Ovary (tissue), 9 donors: ENCODE data around the gene TMEM178A. TPM values are rescaled to one million over a fixed set of nuclear protein-coding genes. Genes with fewer than 3 reads are reported as not detected.
"Not testable (repeated sequence)": the region's sequence is repeated elsewhere in the genome, so short reads cannot be mapped to it uniquely, and the experiment has no call there.

Experiments used
- DNase-seq, 5 donors: peaks; one replicate each; pipeline ENCODE4 v3.0.0-alpha.2; 2019 to 2020
- H3K27ac ChIP-seq, 2 donors: fragments of 200-600 bp; one replicate each; pipeline versions ENCODE4 v1.5.1 to v1.8.0; 2019 to 2022
- H3K27me3 ChIP-seq: fragments of 200-600 bp; one replicate; pipeline ENCODE4 v1.8.0; 2022
- H3K36me3 ChIP-seq: fragments of 200-600 bp; sonication (generic); one replicate; pipeline ENCODE4 v1.5.1; 2019
- H3K4me1 ChIP-seq: one replicate; pipeline ENCODE4 v1.8.1; 2013; ENCODE audit warnings: mild to moderate bottlenecking, moderate library complexity; ENCODE audit not compliant: insufficient read depth
- H3K4me3 ChIP-seq: fragments of 200-600 bp; sonication (generic); one replicate; pipeline ENCODE4 v1.5.1; 2017
- H3K9me3 ChIP-seq, 2 donors: fragments of 200-600 bp in 1 of 2; sonication (generic) in 1 of 2; one replicate each; pipeline versions ENCODE4 v1.5.1 to v1.8.1; 2013 to 2019; ENCODE audit warnings: mild to moderate bottlenecking in 1 of 2, moderate library complexity in 1 of 2
- EP300 ChIP-seq: sonication (generic); formaldehyde crosslinking; IDR thresholded peaks from one replicate; pipeline ENCODE4 v1.6.1; 2017; ENCODE audit warnings: antibody characterized with exemption
- POLR2A ChIP-seq: fragments of 450-650 bp; IDR thresholded peaks from one replicate; pipeline ENCODE4 v1.6.1; 2017; ENCODE audit warnings: antibody characterized with exemption, mild to moderate bottlenecking, moderate library complexity
- WGBS, 3 donors: extraction: QIAGEN DNeasy Blood & Tissue Kit in 1 of 3; methylation state at CpG; one replicate each; pipeline versions ENCODE4 v1.1.5 to v1.1.7; 2013 to 2017; 5-methylcytosine and 5-hydroxymethylcytosine counted together
- intact Hi-C, 4 donors: fragments of 100-400 bp; cut with DNase I; formaldehyde crosslinking; loops; one replicate each; pipeline versions ENCODE4 v1.11.0 to v1.15.1; 2022 to 2023
- polyA plus RNA-seq, 2 donors: library from polyadenylated mRNA; stranded (reverse); fragments of 200-250 nt in 1 of 2; fragments of 350-450 nt in 1 of 2; fragmentation: Illumina TruSeq in 1 of 2; extraction: RNeasy Lipid Tissue Mini Kit (QIAGEN cat#74804) in 1 of 2; gene quantifications; one replicate each; pipeline ENCODE4 v1.2.3, GENCODE V29; 2013 to 2014
- total RNA-seq, 7 donors: library from RNA; depleted of rRNA in 2 of 7; stranded (reverse); fragments of >200 nt in 2 of 7; fragmentation: NEBNext Ultra II Directional in 3 of 7; extraction: Animal tissue kit (Norgen Biotek cat#: 25700) in 3 of 7; gene quantifications; one replicate each; pipeline versions ENCODE4 v1.1.0 to v1.2.4, GENCODE V29; 2016 to 2023
- TF ChIP-seq, protein P1 (sequence below), 3 donors: fragments of 450-650 bp in 2 of 3; fragments of 200-600 bp in 1 of 3; IDR thresholded peaks; one replicate each; pipeline versions ENCODE4 v1.5.1 to v1.8.0; 2016 to 2022; ENCODE audit warnings: antibody characterized with exemption in 3 of 3, mild to moderate bottlenecking in 1 of 3
- donor health status: DM: no; HTN: no; CAD: no; lungs with moderate emphysema.
- donor health status: DM: no; HTN: no; CAD: no.
- donor health status: Bipolar disorder and iron deficiency.
- donor health status: DM: yes; HTN: yes; CAD: no.
- donor health status: DM: no; HTN: no; CAD: no.
- donor health status: DM: yes; HTN: yes; CAD: no.

The TMEM178A gene
- total and polyA plus RNA-seq, 9 donors = 1.7 to 7.0 (median 2.6) TPM

DNA sequence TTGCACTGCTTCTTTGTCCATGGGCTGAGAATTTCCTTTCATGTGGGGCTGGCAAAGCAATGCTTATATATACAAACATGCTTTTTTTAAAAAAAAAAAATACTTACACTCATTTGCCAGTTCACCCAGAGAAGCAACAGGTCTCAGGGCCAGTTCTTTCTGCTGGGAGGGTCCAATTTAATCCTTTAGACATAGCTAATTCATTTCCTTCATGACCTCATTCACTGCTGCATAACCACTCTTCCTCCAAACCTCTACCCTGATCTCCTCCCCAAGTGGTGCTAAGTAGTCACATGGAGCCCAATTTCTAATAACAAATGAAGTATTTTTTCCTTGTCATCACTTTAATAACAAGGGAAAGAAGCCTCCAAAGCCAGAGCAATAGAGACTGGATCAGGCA, 17.1 kb upstream of the TMEM178A start:
- H3K4me3 ChIP-seq = no peak overlapping the region
- H3K27me3 ChIP-seq = no peaks in the 10 kb centered on the region
- DNase-seq = no peak
- H3K36me3 ChIP-seq = no peaks in the 10 kb centered on the region
- no peaks in the 10 kb centered on the region for H3K4me1 ChIP-seq
- no peak overlapping the region for H3K27ac ChIP-seq
- TF ChIP-seq EP300 = no peak
- TF ChIP-seq, protein P1, sequence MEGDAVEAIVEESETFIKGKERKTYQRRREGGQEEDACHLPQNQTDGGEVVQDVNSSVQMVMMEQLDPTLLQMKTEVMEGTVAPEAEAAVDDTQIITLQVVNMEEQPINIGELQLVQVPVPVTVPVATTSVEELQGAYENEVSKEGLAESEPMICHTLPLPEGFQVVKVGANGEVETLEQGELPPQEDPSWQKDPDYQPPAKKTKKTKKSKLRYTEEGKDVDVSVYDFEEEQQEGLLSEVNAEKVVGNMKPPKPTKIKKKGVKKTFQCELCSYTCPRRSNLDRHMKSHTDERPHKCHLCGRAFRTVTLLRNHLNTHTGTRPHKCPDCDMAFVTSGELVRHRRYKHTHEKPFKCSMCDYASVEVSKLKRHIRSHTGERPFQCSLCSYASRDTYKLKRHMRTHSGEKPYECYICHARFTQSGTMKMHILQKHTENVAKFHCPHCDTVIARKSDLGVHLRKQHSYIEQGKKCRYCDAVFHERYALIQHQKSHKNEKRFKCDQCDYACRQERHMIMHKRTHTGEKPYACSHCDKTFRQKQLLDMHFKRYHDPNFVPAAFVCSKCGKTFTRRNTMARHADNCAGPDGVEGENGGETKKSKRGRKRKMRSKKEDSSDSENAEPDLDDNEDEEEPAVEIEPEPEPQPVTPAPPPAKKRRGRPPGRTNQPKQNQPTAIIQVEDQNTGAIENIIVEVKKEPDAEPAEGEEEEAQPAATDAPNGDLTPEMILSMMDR (IDR thresholded peaks at IDR 0.05) = no peak
- no peak for TF ChIP-seq POLR2A
- no peaks in the 10 kb centered on the region for H3K9me3 ChIP-seq
- intact Hi-C loops = no loop called here

DNA sequence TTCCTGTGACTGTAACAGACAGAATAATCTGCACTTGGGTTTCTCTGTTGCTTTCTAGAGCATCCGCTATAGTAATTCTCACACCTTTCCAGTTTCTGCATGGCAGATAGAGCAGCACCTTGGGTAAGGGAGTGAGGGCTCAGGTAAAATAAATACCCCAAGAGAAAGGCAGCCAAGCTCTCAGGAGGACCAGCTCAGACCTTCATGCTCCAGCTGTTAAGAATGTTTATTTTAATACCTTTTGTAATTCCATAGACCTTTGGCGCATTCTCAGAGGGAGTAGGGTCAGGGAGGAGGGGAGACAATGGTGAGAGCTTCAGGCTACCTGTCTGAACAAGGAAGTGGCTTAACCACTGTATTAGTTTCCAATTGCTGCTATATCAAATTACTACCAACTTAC, 16.2 kb upstream of the TMEM178A start:
- DNase-seq = no peak
- no peaks in the 10 kb centered on the region for H3K4me1 ChIP-seq
- no peaks in the 10 kb centered on the region for H3K27me3 ChIP-seq
- no peak overlapping the region for H3K27ac ChIP-seq
- H3K36me3 ChIP-seq = no peaks in the 10 kb centered on the region
- intact Hi-C loops = no loop called here
- WGBS, 3 donors = 94 to 96% (median 96%) methylated on average over 2 of the region's 2 CpGs
- no peaks in the 10 kb centered on the region for H3K9me3 ChIP-seq
- H3K4me3 ChIP-seq = no peak overlapping the region
- no peak for TF ChIP-seq POLR2A
- TF ChIP-seq, protein P1 (IDR thresholded peaks at IDR 0.05) = no peak
- TF ChIP-seq EP300 = no peak

DNA sequence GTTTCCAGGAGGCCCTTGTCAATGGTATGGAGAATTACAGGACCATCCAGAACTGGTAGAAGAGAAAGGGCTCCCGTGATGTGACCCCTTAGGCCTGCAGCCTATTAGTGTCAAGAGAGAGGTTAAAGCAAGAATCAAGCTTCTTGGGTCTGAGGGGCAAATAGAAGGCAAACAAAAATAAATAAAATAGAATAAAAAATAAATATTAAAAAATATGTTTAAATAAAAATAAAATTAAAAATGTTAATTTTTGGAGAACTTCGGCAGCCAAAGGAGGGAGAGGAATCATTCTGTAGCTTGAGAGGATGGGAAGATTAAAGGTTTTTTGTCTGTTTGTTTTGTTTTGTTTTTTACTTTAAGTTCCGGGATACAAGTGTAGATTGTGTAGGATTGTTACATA, 15.2 kb upstream of the TMEM178A start:
- 94 to 97% (median 94%) methylated on average over 3 of the region's 3 CpGs for WGBS, 3 donors

DNA sequence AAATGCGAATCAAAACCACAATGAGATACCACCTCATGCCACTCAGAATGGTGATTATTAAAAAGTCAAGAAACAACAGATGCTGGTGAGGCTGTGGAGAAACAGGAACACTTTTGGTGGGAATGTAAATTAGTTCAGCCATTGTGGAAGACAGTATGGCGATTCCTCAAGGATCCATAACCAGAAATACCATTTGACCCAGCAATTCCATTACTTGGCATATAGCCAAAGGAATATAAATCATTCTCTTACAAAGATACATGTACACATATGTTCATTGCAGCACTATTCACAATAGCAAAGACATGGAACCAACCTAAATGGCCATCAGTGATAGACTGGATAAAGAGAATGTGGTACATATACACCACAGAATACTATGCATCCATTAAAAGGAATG, 9.5 kb upstream of the TMEM178A start:
- H3K27ac ChIP-seq, H3K36me3 ChIP-seq, intact Hi-C loops, DNase-seq, H3K4me1 ChIP-seq, H3K27me3 ChIP-seq, H3K4me3 ChIP-seq, H3K9me3 ChIP-seq: not testable (repeated sequence)
- 82 to 95% (median 94%) methylated on average over 2 of the region's 2 CpGs for WGBS, 3 donors

More for the DNA sequence above, 15.2 kb upstream of the TMEM178A start:
- intact Hi-C loops = no loop called here
- no peak for DNase-seq
- no peaks in the 10 kb centered on the region for H3K4me1 ChIP-seq
- TF ChIP-seq EP300 (no peak), POLR2A (no peak)
- TF ChIP-seq, protein P1 (IDR thresholded peaks at IDR 0.05) = no peak
- no peaks in the 10 kb centered on the region for H3K27me3 ChIP-seq
- no peak overlapping the region for H3K27ac ChIP-seq
- H3K36me3 ChIP-seq = no peaks in the 10 kb centered on the region
- H3K4me3 ChIP-seq = no peak overlapping the region
- no peaks in the 10 kb centered on the region for H3K9me3 ChIP-seq

DNA sequence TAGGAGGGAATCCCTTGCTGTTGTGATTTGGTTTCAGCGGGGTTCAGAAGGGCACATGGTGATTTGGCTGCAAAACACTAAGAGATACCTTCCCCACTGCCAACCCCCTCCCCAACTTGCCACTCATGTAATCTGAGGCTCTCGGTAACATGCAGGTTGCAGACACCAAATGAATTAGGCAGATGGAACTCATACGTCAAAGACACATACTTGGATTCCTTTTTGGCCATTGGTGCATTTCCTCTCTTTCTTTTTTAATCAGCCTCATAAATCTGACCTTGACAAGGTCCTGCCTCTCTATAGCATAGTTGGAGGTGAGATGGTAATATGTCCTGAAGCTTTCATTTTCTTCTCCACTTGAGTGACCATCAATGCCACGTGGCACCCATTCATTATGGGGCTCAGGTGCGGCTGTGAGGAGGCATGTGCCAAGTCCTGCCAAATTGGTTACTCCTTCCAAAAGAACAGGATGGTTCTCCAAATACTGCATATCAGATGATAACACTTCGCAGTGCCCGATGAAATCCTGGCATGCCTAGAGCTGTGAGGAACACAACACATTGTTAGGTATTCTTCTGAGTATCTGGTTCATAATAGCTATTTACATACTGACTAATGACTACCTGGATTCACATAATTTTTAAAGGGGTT, 8.3 kb upstream of the TMEM178A start:
- TF ChIP-seq EP300 (no peak), POLR2A (no peak)
- TF ChIP-seq, protein P1 (IDR thresholded peaks at IDR 0.05) = no peak
- intact Hi-C loops = no loop called here
- WGBS, 3 donors = 69 to 79% (median 75%) methylated on average over 7 of the region's 7 CpGs
- no peak for DNase-seq
- H3K4me1 ChIP-seq = no peaks in the 10 kb centered on the region
- H3K9me3 ChIP-seq = no peaks in the 10 kb centered on the region
- H3K27ac ChIP-seq = no peak overlapping the region
- H3K4me3 ChIP-seq = no peak overlapping the region
- H3K27me3 ChIP-seq = no peaks in the 10 kb centered on the region
- no peaks in the 10 kb centered on the region for H3K36me3 ChIP-seq
